Brain microvascular endothelial cell (primary cell): Measurements from ENCODE around the gene NKX6-1.

Source experiments
- DNase-seq: peaks from one replicate; pipeline ENCODE4 v3.0.0-alpha.2; 2020
- H3K27ac ChIP-seq: fragments of 250-450 bp; sonication (Bioruptor Pico); 2 replicates; pipeline ENCODE4 v1.5.1; 2020; ENCODE audit warnings: mild to moderate bottlenecking, moderate library complexity
- H3K27me3 ChIP-seq: fragments of 250-450 bp; sonication (Bioruptor Pico); replicated peaks from 2 replicates; pipeline ENCODE4 v1.5.1; 2020; ENCODE audit warnings: mild to moderate bottlenecking
- H3K36me3 ChIP-seq: fragments of 250-450 bp; sonication (Bioruptor Pico); replicated peaks from 2 replicates; pipeline ENCODE4 v1.5.1; 2020; ENCODE audit warnings: mild to moderate bottlenecking
- H3K4me3 ChIP-seq: 2 replicates; pipeline ENCODE4 v1.5.1; 2011; ENCODE audit warnings: low read depth, mild to moderate bottlenecking, control low read depth, low read length, moderate library complexity
- CTCF ChIP-seq: IDR thresholded peaks from 2 replicates; pipeline ENCODE4 v1.5.1; 2011; ENCODE audit warnings: low read depth, mild to moderate bottlenecking, moderate library complexity, low read length, control low read depth, inconsistent platforms; ENCODE audit errors: missing control alignments
- in situ Hi-C: cut with HindIII; loops from 2 replicates; pipeline ENCODE4 v1.10.0; 2017; ENCODE audit warnings: low sequenced_read_pairs, low pct_ligation_motif_present

NKX6-1 gene

GRCh38 chr4:84502333-84502954 lies 3.4 kb upstream of the NKX6-1 start:
- in situ Hi-C loops = no loop called here
- Histone ChIP-seq H3K27me3 (peaks cover 38% of the 10 kb centered on the region), H3K4me3 (no peak overlapping the region), H3K36me3 (no peaks in the 10 kb centered on the region), H3K27ac (no peak overlapping the region)
- no peak for DNase-seq
- TF ChIP-seq CTCF = no peak

GRCh38 chr4:84501721-84502267 lies 2.7 kb upstream of the NKX6-1 start:
- H3K27me3 ChIP-seq = peaks cover 38% of the 10 kb centered on the region
- DNase-seq = no peak
- in situ Hi-C loops = no loop called here

GRCh38 chr4:84501202-84501503 lies 2.1 kb upstream of the NKX6-1 start:
- in situ Hi-C loops = no loop called here

More at GRCh38 chr4:84501721-84502267, 2.7 kb upstream of the NKX6-1 start:
- Histone ChIP-seq H3K4me3 (no peak overlapping the region), H3K27ac (no peak overlapping the region), H3K36me3 (no peaks in the 10 kb centered on the region)
- TF ChIP-seq CTCF = no peak

GRCh38 chr4:84500386-84501201 lies 1.5 kb upstream of the NKX6-1 start:
- H3K4me3 ChIP-seq = no peak overlapping the region
- no peaks in the 10 kb centered on the region for H3K36me3 ChIP-seq
- TF ChIP-seq CTCF = no peak
- in situ Hi-C loops = no loop called here
- no peak for DNase-seq
- peaks cover 37% of the 10 kb centered on the region for H3K27me3 ChIP-seq
- H3K27ac ChIP-seq = no peak overlapping the region

More at GRCh38 chr4:84501202-84501503, 2.1 kb upstream of the NKX6-1 start:
- Histone ChIP-seq H3K36me3 (no peaks in the 10 kb centered on the region), H3K27ac (no peak overlapping the region), H3K27me3 (peaks cover 38% of the 10 kb centered on the region), H3K4me3 (no peak overlapping the region)
- no peak for DNase-seq
- TF ChIP-seq CTCF = peak; percentile 10

GRCh38 chr4:84499624-84499982 lies 511 bp upstream of the NKX6-1 start:
- TF ChIP-seq CTCF = no peak
- in situ Hi-C loops = no loop called here
- H3K36me3 ChIP-seq = no peaks in the 10 kb centered on the region
- no peak overlapping the region for H3K27ac ChIP-seq
- H3K27me3 ChIP-seq = peaks cover 37% of the 10 kb centered on the region
- peak overlapping the region; percentile 45 for H3K4me3 ChIP-seq
- DNase-seq = no peak
